NCI-H2227 (cell line): Measurements from ENCODE around the gene SCNN1B.
"Not testable (repeated sequence)": the region's sequence is repeated elsewhere in the genome, so short reads cannot be mapped to it uniquely, and the experiment has no call there.

Experiments
- DNase-seq: peaks from one replicate; lab custom pipeline; 2025; ENCODE audit not compliant: unreplicated experiment; lab: John Stamatoyannopoulos, UW

The SCNN1B gene

GRCh38 chr16:23348579-23349469 is 46.7 kb downstream of the SCNN1B start:
- no peak for DNase-seq

GRCh38 chr16:23351360-23351759 is 49.3 kb downstream of the SCNN1B start:
- no peak for DNase-seq

- DNase-seq, result no peak
Observed at GRCh38 chr16:23353440-23353839, 51.3 kb downstream of the SCNN1B start.

GRCh38 chr16:23354246-23354645 is 52.1 kb downstream of the SCNN1B start:
- DNase-seq, result no peak

GRCh38 chr16:23355106-23355670 is 53.1 kb downstream of the SCNN1B start:
- no peak for DNase-seq

- DNase-seq, result no peak
Observed at GRCh38 chr16:23356941-23357340, 54.8 kb downstream of the SCNN1B start.

GRCh38 chr16:23357761-23358290 is 55.7 kb downstream of the SCNN1B start:
- no peak for DNase-seq

- DNase-seq, result no peak
Observed at GRCh38 chr16:23359092-23359760, 57.1 kb downstream of the SCNN1B start.

- no peak for DNase-seq
Observed at GRCh38 chr16:23362460-23363317, 60.6 kb downstream of the SCNN1B start.

GRCh38 chr16:23365602-23366240 is 63.6 kb downstream of the SCNN1B start:
- no peak for DNase-seq

DNA sequence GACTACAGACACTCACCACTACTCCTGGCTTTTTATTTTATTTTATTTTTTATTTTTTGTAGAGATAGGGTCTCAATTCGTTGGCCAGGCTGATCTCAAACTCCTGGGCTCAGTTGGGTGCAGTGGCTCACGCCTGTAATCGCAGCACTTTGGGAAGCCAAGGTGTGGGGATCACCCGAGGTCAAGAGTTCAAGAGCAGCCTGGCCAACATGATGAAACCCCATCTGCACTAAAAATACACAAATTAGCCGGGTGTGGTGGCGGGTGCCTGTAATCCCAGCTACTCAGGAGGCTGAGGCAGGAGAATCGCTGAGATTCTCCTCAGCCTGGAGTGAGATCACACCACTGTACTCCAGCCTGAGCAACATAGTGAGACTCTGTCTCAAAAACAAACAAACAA is 64.2 kb downstream of the SCNN1B start:
- DNase-seq, result not testable (repeated sequence)

- no peak for DNase-seq
Observed at GRCh38 chr16:23367564-23367963, 65.5 kb downstream of the SCNN1B start.

DNA sequence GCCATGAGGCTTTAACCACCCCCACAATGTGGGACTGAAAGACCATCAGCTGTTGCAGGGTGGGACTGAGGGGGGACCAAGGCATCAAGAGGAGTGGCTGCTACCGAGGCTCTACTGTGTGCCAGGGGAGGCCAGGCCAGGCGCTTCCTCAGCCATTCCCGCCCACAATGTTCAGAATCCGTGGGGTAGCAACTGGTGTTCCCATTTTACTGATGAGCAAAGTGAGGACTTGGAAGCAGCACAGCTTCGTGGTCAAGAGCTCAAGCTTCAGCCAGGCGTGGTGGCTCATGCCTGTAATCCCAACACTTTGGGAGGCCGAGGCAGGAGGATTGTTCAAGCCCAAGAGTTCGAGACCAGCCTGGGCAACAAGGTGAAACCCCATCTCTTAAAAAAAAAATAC is 65.9 kb downstream of the SCNN1B start:
- DNase-seq, result no peak

- DNase-seq, result no peak
Observed at GRCh38 chr16:23368469-23368868, 66.4 kb downstream of the SCNN1B start.

DNA sequence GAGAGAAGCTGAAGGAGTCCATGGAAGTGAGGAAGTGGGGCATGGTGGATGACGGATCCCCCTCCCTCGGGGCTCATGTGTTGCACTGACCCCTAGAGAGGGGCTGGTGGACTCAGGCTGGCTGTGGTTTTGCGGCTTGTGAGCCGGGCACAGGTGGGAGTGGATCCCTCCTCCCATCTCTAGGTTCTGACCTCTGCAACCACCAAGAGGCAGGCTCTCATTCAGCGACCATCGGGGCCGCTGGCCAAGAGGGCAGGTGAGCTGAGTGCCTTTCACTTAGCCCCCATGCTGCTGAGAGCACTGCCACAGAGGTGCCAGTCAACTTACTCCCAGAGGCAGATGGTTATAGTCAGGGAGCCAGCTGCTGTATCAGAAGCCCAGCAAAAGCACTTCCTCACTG is 67.3 kb downstream of the SCNN1B start:
- DNase-seq, result no peak

DNA sequence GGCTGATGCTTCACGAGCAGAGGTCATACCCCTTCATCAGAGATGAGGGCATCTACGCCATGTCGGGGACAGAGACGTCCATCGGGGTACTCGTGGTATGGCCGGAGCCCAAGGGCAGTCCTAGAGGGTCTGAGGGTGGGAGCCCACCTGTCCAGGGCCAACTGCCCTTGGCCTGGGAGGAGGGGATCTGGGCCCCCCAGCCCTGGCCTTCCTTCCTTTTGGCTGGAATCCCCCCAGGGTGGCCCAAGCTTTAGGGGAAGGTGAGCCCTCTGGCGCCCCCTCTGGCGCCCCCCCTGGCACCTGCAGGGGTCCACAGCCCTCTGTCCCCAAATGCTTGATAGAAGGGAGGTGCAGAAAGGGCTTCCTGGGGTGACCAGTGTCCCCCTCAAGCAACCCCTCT is 69.3 kb downstream of the SCNN1B start:
- DNase-seq, result no peak

- no peak for DNase-seq
Observed at GRCh38 chr16:23373436-23374219, 71.5 kb downstream of the SCNN1B start.

- no peak for DNase-seq
Observed at GRCh38 chr16:23374721-23375510, 72.8 kb downstream of the SCNN1B start.

DNA sequence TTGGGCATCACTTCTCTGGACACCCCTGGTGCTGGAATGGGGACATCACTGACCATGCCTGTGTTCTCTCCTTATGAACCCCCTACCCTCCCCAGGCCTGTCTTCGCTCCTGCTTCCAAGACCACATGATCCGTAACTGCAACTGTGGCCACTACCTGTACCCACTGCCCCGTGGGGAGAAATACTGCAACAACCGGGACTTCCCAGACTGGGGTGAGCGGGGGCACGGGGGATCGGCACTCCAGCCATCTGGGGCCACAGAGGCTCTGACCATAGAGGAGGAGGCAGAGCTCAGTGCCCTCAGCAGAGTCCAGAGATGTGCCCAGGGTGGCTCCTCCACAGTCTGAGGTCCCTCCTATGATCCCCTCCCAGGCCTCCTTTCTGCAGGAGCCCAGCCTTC is 73.5 kb downstream of the SCNN1B start:
- DNase-seq, result no peak
